GM18511 (cell line): ENCODE results near the gene GPX5.

ENCODE experiments used
- ATAC-seq: cut with Tn5 transposase; IDR thresholded peaks from one replicate; pipeline ENCODE4 v1.9.1; 2021; ENCODE audit warnings: mild to moderate bottlenecking, moderate library complexity; ENCODE audit not compliant: unreplicated experiment

GPX5 gene

GRCh38 chr6:28553986-28554881 lies 28.6 kb downstream of the GPX5 start:
- no peak for ATAC-seq

GRCh38 chr6:28555136-28555535 lies 29.5 kb downstream of the GPX5 start:
- ATAC-seq: no peak

GRCh38 chr6:28558629-28559028 lies 32.9 kb downstream of the GPX5 start:
- ATAC-seq: no peak

GRCh38 chr6:28563430-28564095 lies 37.9 kb downstream of the GPX5 start:
- no peak for ATAC-seq

- no peak for ATAC-seq
Measured at GRCh38 chr6:28565823-28566526, 40.3 kb downstream of the GPX5 start.

GRCh38 chr6:28566527-28567252 lies 41.0 kb downstream of the GPX5 start:
- ATAC-seq: no peak

GRCh38 chr6:28567506-28567905 lies 41.8 kb downstream of the GPX5 start:
- ATAC-seq: no peak

GRCh38 chr6:28568515-28569108 lies 42.9 kb downstream of the GPX5 start:
- no peak for ATAC-seq

- no peak for ATAC-seq
Measured at GRCh38 chr6:28569748-28570147, 44.1 kb downstream of the GPX5 start.

- ATAC-seq: no peak
Measured at GRCh38 chr6:28580475-28580874, 54.8 kb downstream of the GPX5 start.

GRCh38 chr6:28583463-28583862 lies 57.8 kb downstream of the GPX5 start:
- ATAC-seq: no peak
